CD4-positive, alpha-beta T cell treated with Interferon gamma for 1 hour (primary cell): ENCODE data around the gene SP6.

ENCODE experiments used
- DNase-seq: peaks from one replicate; pipeline ENCODE4 v3.0.0-alpha.2; 2020

The SP6 gene

GRCh38 chr17:47850692-47851573 is at the start of gene SP6:
TSS of gene SP6 (minus strand) at chr17:47851163. CDS start at chr17:47848429, 2,734 bp downstream.
- peak; percentile 46 for DNase-seq

- DNase-seq: no peak
Observed at GRCh38 chr17:47899643-47900042, 48.7 kb upstream of the SP6 start.

GRCh38 chr17:47898241-47898640 is 47.3 kb upstream of the SP6 start:
- no peak for DNase-seq

- no peak for DNase-seq
Observed at GRCh38 chr17:47897561-47897960, 46.6 kb upstream of the SP6 start.

DNA sequence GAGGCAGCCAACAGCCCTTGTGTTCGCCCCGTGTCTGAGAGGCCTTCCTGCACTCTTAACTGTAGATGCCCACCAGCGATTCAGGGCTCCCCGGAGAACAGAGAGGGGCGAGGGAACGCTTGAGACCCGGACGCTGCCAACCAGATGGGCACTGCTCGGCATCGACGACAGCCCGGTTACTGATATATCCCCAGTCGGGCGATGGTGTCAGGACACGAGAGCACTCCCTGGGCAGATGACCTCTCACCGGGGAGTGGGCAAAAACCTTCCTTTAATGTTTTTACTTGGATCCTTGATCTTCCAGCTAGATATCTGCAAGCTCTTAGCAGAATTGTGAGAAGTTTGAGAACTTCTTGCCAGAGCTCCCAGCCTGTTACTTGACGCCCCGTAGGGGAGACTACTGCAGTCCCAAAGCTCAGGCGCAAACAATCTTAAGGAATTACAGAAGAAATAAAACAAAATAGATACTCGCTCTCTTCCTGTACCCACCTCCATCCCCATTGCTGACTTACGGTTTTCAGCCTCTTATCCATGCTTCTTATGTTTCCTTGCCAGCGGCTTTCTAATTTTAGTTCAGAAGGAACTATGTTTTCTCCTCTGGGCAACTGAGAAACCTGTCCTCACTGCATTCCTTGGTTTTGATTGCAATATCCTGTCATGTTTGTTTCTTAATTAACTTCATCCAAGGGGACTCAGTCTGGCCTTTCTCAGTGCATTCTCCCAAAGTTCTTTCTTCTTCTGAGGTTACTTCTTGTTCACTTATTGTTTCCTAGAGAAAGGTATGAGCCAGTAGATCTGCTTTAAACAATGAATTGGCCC is 45.9 kb upstream of the SP6 start:
- no peak for DNase-seq

- DNase-seq: peak; percentile 100
Observed at GRCh38 chr17:47895856-47896671, 45.1 kb upstream of the SP6 start, which contains the start of gene SP2. TSS of gene SP2 (plus strand) at chr17:47896236. CDS start at chr17:47896287, 51 bp downstream.

DNA sequence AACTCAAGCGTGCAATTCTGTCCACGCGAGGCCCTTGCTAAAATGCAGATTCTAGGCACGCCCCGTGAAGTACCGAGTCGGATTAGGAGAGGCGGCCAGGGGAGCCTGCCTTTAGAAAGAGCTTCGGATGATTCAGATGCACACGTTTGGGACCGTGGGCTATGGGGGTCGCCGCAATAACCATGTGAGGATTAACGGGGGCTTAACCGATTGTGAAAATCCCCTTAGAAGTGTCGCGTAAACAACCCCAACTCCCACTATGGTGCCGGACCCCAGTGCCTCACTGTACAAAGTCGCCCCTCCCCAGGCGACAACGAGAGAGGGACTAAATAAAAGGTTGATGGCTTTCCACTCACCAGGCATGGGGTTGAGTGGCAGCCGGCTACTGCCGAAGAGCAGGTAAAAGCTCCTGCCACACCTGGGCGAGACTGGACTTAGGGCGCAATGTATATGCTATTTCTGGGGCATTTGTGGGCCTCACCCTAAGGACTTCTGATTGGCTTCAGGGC is 44.4 kb upstream of the SP6 start:
- no peak for DNase-seq

DNA sequence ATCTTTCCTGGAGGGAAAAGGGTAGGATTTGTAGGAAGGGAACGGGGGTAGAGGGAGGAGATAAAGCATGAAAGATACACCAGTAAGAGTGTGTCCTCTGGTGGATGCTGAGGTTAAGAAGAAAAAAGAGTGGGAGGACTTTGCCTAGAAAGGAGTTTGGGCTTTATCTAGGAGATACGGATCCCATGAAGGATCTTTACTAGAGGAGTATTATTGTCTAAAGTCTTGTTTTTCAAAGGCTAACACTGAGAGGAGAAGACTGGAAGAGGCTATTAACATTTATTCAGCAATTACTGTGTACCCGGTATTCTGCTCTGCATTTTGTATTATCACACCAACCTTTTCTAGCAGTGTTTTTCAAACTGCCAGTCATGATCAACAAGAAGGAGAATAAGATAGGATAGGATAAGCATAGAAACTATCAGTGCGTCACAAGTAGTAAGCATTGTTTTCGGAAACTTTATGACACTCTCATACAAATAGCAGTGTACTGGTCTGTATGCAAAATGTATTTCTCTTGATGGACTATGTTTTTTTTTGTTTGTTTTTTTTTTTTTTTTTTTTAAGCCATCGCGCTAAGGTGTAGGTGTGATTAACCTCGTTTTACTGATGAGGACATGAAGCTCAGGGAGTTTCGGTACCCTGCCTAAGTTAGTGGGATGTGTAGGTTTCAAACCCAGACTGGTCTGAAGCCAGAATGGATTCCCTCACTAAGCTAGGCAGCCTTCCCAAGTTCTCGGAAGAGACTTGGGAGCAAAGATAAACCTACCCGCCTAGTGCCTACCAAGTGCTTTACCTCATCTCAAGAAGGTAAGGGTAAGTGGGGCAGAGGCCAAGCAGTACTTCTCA is 43.8 kb upstream of the SP6 start:
- DNase-seq: no peak

DNA sequence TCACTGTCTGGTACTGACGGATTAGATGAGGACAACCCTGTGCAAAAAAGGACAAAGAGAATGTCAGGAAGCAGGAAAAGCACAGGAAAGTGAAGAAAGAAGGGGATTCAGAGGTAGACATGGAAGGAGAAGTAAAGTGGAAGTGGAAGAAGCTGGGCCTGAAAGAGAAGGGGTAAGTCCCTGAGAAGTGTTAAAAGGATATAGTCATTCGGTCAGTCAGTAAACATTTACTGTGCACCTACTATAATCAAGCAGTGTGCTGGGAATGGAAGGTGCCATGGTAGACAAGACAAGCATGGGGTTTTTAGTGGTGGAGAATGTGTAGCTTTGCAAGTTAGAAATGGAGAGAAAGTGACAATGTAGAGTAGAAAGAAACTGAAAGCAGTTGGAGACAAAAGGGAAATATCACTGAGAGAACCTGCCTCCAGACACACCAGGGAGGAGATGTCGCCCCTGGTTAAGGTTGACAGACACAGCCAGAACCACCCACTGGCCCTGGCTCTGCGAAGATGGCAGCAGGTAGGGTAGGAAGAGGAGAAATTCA is 40.7 kb upstream of the SP6 start:
- no peak for DNase-seq

- DNase-seq: peak; percentile 85
Observed at GRCh38 chr17:47889734-47890529, 39.0 kb upstream of the SP6 start.

DNA sequence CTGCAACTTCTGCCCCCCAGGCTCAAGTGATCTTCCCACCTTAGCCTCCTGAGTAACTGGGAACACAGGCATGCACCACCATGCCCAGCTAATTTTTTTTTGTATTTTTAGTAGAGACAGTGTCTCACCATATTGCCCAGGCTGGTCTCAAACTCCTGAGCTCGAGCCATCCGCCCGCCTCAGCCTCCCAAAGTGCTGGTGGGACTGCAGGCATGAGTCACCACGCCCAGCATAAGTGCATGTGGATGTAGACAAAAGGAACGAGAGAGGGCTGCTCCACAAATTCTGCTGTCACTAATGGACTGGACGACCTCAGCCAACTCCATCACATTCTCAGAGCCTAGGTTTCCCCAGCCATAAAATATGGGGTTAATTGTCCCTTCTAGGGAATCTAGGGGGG is 37.3 kb upstream of the SP6 start:
- DNase-seq: no peak

DNA sequence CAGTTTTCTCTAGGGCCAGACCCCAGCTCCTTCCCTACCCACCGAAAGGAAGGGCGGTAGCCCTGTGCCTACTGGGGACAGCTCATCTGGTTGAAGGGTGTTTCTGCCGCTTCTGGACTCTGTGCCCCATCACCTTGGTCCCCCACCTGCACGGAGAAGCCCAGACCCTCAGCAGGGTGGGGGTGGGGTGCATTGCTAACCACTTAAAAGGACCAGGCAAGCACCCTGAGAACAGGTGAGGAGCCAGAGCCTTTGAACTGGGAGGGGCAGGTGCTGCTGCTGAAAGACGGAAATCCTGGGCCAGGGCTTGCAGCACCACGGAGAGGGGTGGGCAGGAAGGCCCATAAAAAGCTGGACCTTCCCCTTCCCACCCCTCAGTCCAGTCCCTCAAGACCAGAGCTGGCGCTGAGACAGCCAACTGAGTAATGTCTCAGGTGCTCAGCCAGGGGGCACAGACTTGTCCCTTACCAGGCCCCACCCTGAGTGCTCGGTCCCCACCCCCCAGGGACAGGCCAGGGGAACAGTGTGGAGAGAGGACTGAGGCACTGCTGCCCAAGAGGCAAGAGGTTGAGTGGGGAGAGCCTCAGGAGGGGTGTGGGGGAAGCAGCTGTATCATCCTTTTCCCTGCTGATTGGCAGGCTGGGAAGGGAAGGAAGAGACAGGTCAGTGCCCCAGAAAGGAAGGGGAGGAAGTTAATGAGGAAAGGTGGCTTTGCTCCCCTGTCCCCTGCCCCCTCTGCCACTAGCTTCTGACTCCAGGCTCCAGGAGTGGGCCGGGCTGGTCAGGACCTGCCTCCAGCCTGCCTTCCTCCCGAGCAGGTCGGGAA is 34.2 kb upstream of the SP6 start:
- no peak for DNase-seq

GRCh38 chr17:47884427-47884740 is 33.4 kb upstream of the SP6 start:
- DNase-seq: no peak

DNA sequence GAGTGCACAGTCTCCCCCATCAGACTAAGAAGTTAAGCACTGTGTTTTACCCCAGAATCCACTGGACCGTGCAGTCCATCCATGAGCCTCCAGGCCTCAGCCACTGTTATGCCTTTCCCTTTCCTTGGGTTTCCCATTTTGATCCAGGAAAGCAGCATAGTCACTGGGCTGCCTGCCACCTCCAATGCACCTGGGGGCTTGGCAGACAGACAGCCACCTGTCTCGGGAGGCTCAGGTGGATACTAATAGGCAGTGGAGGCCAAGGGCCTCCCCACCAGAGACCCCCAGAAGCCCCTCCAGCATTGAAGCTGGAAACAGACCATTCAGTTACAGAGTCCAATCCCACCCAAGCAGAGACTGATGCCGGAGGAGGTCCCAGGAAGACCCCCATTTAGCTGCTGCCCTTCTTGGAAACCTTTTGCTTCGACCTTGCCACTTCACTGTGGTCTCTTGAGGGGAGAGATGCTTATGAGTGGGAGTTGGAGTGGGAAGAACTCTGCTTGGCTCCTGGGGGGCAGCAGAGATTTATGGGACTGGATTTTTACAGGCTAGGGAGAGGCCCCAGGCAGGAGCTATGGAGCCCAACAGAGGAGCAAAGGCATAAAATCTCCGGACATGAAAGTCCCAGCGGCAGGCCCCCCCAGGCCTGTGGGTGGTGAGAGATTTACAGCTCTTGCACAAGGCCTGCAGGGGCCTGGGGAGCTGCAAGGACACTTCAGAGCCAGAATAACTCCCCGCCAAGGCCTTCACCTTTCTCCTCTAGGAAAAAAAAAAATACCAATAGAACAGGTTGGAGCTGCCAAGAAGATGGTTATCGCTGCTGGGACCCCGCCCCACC is 32.8 kb upstream of the SP6 start:
- no peak for DNase-seq

GRCh38 chr17:47882695-47883588 is 32.0 kb upstream of the SP6 start:
- DNase-seq: no peak

GRCh38 chr17:47882247-47882646 is 31.3 kb upstream of the SP6 start:
- no peak for DNase-seq

- DNase-seq: no peak
Observed at GRCh38 chr17:47879776-47880454, 29.0 kb upstream of the SP6 start.
